Measurements from ENCODE around the gene PRSS2.

The PRSS2 gene

DNA sequence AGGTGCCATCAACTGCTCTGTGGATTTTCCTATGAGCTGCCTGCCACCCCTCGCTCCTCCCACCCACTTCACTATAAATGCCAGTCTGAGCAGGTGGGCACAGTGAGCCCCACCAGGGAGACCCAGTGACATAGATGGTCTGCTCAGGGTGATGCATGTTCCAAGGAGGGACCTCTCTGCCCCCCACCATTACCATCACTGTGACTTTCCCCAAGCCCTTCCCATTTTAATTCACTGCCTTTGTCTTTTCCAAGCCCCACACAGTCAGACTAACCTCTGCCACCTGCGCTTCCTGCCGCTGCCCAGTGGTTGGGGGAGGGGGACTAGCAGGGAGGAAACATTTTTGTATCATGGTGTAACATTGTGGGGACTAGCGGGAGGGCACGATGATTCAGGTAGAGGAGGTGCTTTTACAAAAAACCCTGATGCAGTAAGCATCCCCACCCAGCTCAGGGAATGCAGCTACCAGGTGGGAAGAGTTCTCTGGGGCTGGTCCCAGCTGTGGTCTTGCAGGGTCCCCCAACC lies 24.6 kb downstream of the PRSS2 start:
- FAIRE-seq (no peak), DNase-seq (ENCODE audit: insufficient read length, low spot score) (no peak)
- TF ChIP-seq, protein P1, sequence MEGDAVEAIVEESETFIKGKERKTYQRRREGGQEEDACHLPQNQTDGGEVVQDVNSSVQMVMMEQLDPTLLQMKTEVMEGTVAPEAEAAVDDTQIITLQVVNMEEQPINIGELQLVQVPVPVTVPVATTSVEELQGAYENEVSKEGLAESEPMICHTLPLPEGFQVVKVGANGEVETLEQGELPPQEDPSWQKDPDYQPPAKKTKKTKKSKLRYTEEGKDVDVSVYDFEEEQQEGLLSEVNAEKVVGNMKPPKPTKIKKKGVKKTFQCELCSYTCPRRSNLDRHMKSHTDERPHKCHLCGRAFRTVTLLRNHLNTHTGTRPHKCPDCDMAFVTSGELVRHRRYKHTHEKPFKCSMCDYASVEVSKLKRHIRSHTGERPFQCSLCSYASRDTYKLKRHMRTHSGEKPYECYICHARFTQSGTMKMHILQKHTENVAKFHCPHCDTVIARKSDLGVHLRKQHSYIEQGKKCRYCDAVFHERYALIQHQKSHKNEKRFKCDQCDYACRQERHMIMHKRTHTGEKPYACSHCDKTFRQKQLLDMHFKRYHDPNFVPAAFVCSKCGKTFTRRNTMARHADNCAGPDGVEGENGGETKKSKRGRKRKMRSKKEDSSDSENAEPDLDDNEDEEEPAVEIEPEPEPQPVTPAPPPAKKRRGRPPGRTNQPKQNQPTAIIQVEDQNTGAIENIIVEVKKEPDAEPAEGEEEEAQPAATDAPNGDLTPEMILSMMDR (IDR thresholded peaks at IDR 0.05; ENCODE audit: insufficient read depth, missing control alignments), result no peak

DNA sequence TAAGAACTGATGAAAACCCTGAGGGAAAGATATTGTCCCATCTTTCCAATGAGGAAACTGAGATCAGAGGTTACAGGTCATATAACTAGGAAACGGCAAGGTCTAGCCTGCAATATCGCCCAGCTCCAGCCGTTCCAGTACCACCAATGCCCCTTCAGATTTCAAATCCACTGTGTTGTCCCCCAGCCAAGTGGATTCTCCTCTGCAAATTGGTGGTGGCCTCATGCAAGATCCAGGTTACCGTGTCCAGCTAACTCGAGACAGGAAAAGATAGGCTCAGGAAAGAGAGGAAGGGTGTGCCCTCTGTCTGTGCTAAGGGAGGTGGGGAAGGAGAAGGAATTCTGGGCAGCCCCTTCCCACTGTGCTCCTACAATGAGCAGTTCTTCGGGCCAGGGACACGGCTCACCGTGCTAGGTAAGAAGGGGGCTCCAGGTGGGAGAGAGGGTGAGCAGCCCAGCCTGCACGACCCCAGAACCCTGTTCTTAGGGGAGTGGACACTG lies 25.3 kb downstream of the PRSS2 start:
- DNase-seq (ENCODE audit: insufficient read length, low spot score) (no peak), FAIRE-seq (no peak)
- TF ChIP-seq, protein P1 (IDR thresholded peaks at IDR 0.05; ENCODE audit: insufficient read depth, missing control alignments), result no peak

DNA sequence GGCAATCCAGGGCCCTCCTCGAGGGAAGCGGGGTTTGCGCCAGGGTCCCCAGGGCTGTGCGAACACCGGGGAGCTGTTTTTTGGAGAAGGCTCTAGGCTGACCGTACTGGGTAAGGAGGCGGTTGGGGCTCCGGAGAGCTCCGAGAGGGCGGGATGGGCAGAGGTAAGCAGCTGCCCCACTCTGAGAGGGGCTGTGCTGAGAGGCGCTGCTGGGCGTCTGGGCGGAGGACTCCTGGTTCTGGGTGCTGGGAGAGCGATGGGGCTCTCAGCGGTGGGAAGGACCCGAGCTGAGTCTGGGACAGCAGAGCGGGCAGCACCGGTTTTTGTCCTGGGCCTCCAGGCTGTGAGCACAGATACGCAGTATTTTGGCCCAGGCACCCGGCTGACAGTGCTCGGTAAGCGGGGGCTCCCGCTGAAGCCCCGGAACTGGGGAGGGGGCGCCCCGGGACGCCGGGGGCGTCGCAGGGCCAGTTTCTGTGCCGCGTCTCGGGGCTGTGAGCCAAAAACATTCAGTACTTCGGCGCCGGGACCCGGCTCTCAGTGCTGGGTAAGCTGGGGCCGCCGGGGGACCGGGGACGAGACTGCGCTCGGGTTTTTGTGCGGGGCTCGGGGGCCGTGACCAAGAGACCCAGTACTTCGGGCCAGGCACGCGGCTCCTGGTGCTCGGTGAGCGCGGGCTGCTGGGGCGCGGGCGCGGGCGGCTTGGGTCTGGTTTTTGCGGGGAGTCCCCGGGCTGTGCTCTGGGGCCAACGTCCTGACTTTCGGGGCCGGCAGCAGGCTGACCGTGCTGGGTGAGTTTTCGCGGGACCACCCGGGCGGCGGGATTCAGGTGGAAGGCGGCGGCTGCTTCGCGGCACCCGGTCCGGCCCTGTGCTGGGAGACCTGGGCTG lies 26.0 kb downstream of the PRSS2 start:
- DNase-seq (ENCODE audit: insufficient read length, low spot score), result no peak
- TF ChIP-seq, protein P1 (IDR thresholded peaks at IDR 0.05; ENCODE audit: insufficient read depth, missing control alignments), result no peak

DNA sequence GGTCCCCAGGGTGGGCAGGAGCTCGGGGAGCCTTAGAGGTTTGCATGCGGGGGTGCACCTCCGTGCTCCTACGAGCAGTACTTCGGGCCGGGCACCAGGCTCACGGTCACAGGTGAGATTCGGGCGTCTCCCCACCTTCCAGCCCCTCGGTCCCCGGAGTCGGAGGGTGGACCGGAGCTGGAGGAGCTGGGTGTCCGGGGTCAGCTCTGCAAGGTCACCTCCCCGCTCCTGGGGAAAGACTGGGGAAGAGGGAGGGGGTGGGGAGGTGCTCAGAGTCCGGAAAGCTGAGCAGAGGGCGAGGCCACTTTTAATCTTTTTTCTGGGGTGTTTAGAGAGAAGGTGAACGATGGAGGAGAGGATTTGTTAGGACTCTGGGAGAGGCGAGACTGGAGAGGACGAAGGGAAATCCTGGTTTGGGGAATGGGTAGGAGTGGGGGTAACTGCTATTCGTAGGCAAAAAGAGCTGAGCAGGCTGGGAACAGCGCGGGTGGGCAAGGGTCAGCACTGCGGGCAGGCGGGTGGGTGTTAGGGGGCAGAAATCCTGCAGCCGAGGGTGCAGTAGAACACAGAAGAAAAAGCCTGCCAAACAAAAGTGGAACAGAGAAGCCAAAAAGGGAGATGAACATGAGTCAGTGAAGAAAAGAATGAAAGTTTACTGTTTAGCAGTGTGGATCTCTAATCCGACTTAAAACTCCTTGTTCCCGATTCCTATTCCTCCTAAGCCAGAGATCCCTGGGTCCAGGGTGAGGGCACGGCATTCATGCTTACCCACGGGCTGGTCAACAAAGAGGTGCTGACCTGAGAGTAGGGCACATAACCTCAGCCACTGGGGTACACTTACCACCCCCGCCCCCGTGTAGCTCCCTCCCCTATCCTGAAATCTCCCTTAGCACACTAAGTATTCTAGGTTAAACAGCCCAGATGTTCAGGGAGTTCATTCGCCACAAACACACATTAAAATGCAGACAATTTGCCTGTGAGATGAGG lies 26.9 kb downstream of the PRSS2 start:
- DNase-seq (ENCODE audit: insufficient read length, low spot score) (no peak), FAIRE-seq (no peak)
- TF ChIP-seq, protein P1 (IDR thresholded peaks at IDR 0.05; ENCODE audit: insufficient read depth, missing control alignments), result no peak

More for the DNA sequence above, 26.0 kb downstream of the PRSS2 start:
- FAIRE-seq, result no peak

DNA sequence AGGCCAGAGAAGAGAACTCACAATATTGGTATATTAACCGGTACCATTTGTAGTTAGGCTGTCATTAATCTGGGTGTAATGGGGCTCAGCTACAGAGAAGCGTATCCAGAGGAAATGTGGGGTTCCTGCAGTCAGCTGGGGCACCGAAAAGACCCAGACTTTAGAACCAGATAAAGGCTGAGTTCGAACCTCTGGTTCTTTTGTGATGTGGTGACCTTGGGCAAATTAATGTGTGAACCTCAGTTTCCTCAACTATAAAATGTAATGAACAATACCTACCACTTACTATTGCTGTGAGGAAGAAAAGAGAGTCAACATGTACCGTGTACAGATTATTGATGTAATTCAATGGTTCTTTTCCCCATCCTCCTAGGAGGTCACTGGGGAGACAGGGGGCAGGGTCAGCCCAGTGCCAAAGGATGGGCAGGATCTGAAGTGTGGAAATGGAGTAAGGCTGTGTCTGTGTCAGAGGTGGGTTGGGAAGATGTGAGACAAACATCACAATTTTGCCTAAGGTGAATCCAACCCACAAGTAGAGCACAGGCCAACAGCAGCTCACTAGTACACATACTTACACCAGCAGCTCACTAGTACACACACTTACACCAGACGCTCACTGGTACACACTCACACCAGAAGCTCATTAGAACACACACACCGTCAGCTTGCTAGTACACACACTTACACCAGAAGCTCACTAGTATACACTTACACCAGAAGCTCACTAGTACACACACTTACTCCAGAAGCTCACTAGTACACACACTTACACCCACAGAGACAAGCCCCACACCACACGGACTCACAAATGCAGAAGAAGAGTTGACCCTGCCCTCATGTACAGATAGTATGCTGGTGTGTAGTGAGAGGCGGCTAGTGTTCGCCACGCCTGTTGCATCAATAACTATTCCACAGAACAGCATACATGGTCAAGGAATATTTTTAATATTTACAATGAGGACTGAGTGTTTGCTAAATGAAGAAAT lies 28.0 kb downstream of the PRSS2 start:
- TF ChIP-seq, protein P1 (IDR thresholded peaks at IDR 0.05; ENCODE audit: insufficient read depth, missing control alignments), result no peak
- FAIRE-seq (no peak), DNase-seq (ENCODE audit: insufficient read length, low spot score) (no peak)

DNA sequence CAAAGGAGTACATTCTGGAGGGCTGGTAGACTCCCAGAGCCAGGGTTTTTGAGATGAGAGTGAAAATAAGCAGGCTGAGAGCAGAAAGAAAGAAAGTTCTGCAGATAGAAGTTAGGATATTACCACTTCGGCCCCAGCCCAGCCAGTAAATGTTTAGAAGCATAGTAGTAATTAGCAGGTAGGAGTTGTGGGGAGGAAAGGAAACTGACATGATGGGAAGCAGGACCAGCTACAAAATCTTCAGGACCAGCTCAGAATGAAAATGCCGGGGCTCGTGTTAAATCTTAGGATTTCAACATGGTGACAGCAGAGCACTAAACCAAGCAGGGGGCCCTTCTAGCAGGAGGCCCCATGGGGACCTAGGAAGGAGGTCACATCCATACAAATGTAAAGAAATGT lies 28.7 kb downstream of the PRSS2 start:
- no peak for FAIRE-seq
- TF ChIP-seq, protein P1 (IDR thresholded peaks at IDR 0.05; ENCODE audit: insufficient read depth, missing control alignments), result no peak
- DNase-seq (ENCODE audit: insufficient read length, low spot score), result no peak
